ENCODE data around the gene LMO7. TPM values are rescaled to one million over a fixed set of nuclear protein-coding genes. Genes with fewer than 3 reads are reported as not detected.

The LMO7 gene
- total and polyA plus RNA-seq, 10 donors, result 2.2 to 15.5 (median 8.2) TPM

DNA sequence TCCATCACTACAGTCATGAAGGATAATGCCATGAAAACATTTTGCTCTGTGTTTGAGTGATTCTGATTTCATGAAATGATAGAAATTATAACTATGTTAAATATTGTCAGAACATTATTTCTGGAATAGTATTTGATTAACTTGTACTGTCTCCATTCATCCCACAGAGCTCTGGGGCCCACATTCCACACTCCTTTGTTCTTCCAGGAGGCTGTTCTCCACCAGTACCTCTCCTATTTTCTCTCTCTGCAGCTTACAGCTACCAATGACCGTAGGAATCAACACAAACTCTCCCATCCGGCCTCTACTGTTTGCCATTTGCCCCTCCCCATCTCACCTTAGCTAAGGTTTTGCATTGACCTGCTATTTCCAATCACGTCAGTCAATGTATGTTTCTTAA, 240.9 kb downstream of the LMO7 start:
- Histone ChIP-seq H3K4me1 (peaks cover 0 to 11% (median 6%) of the 10 kb centered on the region in 6 donors), H3K36me3 (no peaks in the 10 kb centered on the region), H3K27ac (no peak overlapping the region), H3K4me3 (no peak overlapping the region), H3K27me3 (replicated peaks in 1 of 7) (peaks cover 0 to 6% (median 0%) of the 10 kb centered on the region in 7 donors), H3K9me3 (no peaks in the 10 kb centered on the region)
- DNase-seq, result no peak
- no peak for TF ChIP-seq POLR2AphosphoS5 (IDR thresholded peaks at IDR 0.05)
- TF ChIP-seq, protein P1, sequence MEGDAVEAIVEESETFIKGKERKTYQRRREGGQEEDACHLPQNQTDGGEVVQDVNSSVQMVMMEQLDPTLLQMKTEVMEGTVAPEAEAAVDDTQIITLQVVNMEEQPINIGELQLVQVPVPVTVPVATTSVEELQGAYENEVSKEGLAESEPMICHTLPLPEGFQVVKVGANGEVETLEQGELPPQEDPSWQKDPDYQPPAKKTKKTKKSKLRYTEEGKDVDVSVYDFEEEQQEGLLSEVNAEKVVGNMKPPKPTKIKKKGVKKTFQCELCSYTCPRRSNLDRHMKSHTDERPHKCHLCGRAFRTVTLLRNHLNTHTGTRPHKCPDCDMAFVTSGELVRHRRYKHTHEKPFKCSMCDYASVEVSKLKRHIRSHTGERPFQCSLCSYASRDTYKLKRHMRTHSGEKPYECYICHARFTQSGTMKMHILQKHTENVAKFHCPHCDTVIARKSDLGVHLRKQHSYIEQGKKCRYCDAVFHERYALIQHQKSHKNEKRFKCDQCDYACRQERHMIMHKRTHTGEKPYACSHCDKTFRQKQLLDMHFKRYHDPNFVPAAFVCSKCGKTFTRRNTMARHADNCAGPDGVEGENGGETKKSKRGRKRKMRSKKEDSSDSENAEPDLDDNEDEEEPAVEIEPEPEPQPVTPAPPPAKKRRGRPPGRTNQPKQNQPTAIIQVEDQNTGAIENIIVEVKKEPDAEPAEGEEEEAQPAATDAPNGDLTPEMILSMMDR (IDR thresholded peaks at IDR 0.05 in 8 of 11, conservative IDR thresholded peaks at IDR 0.05 in 3 of 11), result no peak
- no peak for TF ChIP-seq POLR2A (IDR thresholded peaks at IDR 0.05)
- intact Hi-C loops (cut with DNase I; ENCODE audit: low total_unique reads), result loop anchor here (5.0 to 10.0 kb wide), 4 partner anchors 182 to 1098 kb away; no protein-coding TSS in a partner anchor
- 82 to 97% (median 89%) methylated on average over 3 of the region's 3 CpGs for WGBS, 5 donors

DNA sequence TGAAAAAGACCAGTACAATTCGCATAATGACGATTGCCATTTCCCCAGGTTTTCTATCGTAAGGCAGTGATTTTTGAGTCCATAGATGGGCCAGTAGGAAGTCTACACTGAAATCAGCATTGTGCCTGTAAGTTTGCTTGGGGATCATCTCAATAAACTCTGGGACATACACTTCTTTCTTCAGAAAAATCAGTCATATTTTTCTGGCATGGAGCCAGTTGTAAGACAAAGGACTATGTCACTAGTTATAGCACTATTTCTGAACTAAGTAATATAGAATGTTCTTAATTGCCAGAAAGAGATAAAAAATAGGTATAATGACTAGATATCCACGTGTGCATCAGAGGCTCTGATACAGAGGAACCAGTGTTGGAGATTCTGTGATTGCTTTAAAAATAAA, 243.5 kb downstream of the LMO7 start:
- no peak for DNase-seq
- Histone ChIP-seq H3K9me3 (no peaks in the 10 kb centered on the region), H3K27ac (no peak overlapping the region), H3K4me1 (peaks cover 0 to 11% (median 6%) of the 10 kb centered on the region in 6 donors), H3K4me3 (no peak overlapping the region), H3K27me3 (replicated peaks in 1 of 7) (peaks cover 0 to 6% (median 0%) of the 10 kb centered on the region in 7 donors), H3K36me3 (no peaks in the 10 kb centered on the region)
- TF ChIP-seq, protein P1 (IDR thresholded peaks at IDR 0.05 in 8 of 11, conservative IDR thresholded peaks at IDR 0.05 in 3 of 11), result no peak
- TF ChIP-seq POLR2AphosphoS5 (IDR thresholded peaks at IDR 0.05) (no peak), POLR2A (IDR thresholded peaks at IDR 0.05) (no peak)
- 79 to 91% (median 88%) methylated on average over 4 of the region's 4 CpGs for WGBS, 5 donors
- intact Hi-C loops (cut with DNase I; ENCODE audit: low total_unique reads), result loop anchor here (5.0 to 10.0 kb wide), 4 partner anchors 185 to 1095 kb away; no protein-coding TSS in a partner anchor

DNA sequence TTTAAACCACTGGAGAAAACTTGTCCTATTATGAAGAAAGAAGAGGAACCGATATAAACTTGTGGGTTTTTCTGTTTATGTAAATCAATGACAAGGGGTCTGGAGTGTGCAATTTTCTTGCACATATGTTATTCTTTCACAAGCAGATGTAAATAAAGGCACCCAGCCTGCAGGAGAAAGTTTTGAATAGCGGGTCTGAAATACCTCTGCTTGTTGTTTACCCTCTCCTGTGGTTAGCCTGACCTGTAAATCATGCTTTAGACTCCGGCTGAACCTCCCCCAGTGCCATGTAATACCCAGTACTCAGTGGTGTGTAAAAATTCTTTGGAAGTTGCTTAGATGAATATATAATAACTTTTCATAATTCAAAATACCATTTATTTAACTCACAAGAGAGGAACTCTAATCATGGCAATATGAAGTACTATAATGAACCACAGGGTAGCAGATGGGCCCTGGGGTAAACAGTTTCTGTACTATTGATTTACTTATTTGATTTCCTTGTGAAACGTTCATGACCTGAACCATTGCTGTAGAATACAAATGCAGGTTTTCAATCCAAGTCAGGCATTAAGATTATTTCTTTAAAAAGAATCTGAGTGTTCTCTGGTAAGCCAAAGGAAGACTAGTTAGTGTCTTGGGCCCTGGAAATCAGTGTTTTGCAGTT, 245.1 kb downstream of the LMO7 start:
- Histone ChIP-seq H3K27ac (no peak overlapping the region), H3K36me3 (no peaks in the 10 kb centered on the region), H3K4me3 (no peak overlapping the region), H3K4me1 (peaks cover 0 to 7% (median 5%) of the 10 kb centered on the region in 6 donors), H3K9me3 (no peaks in the 10 kb centered on the region), H3K27me3 (replicated peaks in 1 of 7) (peaks cover 0 to 2% (median 0%) of the 10 kb centered on the region in 7 donors)
- TF ChIP-seq POLR2AphosphoS5 (IDR thresholded peaks at IDR 0.05) (no peak), POLR2A (IDR thresholded peaks at IDR 0.05) (no peak)
- TF ChIP-seq, protein P1 (IDR thresholded peaks at IDR 0.05 in 8 of 11, conservative IDR thresholded peaks at IDR 0.05 in 3 of 11), result no peak
- intact Hi-C loops (cut with DNase I; ENCODE audit: low total_unique reads), result no loop called here
- WGBS, 5 donors, result 47 to 78% (median 52%) methylated on average over 4 of the region's 4 CpGs
- DNase-seq, result no peak

DNA sequence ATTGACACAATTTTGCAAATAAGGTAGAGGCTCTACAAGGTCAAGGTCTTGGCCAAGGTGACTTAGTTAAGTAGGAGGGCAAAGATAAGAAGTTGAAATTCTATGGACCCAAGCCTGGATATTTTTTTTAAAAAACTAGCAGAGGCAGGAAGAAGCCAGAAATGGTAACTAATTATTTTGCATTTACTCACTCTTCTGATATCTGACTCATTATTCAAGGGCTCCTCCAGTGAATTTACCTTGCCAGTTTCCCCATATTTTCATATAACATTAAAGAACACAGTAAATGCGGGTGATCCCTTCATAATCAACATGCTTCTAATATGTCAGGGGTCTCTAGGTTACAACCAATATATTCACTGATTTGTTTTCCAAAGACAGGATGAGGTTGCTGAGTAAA, 246.1 kb downstream of the LMO7 start:
- H3K36me3 ChIP-seq, result no peaks in the 10 kb centered on the region
- no peak for DNase-seq
- intact Hi-C loops (cut with DNase I; ENCODE audit: low total_unique reads), result no loop called here
- no peak overlapping the region for H3K27ac ChIP-seq
- no peaks in the 10 kb centered on the region for H3K27me3 ChIP-seq (replicated peaks in 1 of 7)
- WGBS, 5 donors, result 90 to 100% (median 92%) methylated on average over 1 of the region's 1 CpG
- H3K4me3 ChIP-seq, result no peak overlapping the region
- H3K9me3 ChIP-seq, result no peaks in the 10 kb centered on the region
- H3K4me1 ChIP-seq, result no peaks in the 10 kb centered on the region
- TF ChIP-seq POLR2AphosphoS5 (IDR thresholded peaks at IDR 0.05), result no peak

Measured in spleen (tissue), 11 donors.